ENCODE data around the gene GGA1.

DNA sequence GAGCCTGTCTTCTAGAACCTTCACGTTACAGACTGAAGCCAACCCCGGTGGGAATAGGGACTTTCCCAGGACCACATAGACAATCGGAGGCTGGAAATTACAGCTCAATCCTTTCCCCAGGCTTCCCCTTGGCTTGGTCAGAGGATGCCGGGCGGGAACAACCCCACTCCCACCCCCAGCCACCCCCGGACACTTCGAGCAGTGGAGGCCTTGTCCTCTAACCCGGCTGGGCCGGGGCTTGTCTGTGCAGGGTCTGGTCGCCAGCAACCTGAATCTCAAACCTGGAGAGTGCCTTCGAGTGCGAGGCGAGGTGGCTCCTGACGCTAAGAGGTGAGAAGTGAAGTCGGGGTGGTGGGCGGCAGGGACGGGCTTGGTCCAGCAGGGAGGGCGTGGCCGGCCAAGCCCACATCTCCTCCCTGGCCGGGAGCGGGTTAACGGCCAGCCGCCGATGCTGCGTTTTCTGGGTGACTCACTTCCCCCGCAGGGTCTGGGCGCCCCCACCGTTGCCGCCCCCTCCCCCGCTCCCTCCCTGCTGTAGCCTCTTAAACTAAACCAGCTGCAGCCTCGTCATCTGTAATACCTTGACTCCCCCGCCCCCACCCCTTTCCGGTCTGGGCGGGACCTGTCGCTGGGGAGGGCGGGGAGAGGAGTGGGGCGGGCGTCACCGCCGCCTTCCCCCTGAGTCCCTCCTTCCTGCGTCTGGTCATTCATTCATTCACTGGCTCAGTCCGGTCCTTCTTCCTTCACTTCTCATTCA is 68.3 kb downstream of the GGA1 start:
- TF ChIP-seq TAF1 (IDR thresholded peaks at IDR 0.05; ENCODE audit: low read depth), result no peak
- peak; percentile 58; the same call in 1 of the 2 replicates for TF ChIP-seq EP300 (IDR thresholded peaks at IDR 0.05; ENCODE audit: borderline replicate concordance)
- TF ChIP-seq, protein P1, sequence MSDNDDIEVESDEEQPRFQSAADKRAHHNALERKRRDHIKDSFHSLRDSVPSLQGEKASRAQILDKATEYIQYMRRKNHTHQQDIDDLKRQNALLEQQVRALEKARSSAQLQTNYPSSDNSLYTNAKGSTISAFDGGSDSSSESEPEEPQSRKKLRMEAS (IDR thresholded peaks at IDR 0.05), result peak; percentile 85
- TF ChIP-seq EGR1 (IDR thresholded peaks at IDR 0.05), result no peak
- TF ChIP-seq TCF12 (IDR thresholded peaks at IDR 0.05; ENCODE audit: low read depth), result peak; percentile 80
- TF ChIP-seq, protein P2, sequence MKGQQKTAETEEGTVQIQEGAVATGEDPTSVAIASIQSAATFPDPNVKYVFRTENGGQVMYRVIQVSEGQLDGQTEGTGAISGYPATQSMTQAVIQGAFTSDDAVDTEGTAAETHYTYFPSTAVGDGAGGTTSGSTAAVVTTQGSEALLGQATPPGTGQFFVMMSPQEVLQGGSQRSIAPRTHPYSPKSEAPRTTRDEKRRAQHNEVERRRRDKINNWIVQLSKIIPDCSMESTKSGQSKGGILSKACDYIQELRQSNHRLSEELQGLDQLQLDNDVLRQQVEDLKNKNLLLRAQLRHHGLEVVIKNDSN (IDR thresholded peaks at IDR 0.05), result no peak
- no peak for TF ChIP-seq REST (IDR thresholded peaks at IDR 0.05; ENCODE audit: low read depth)
- TF ChIP-seq RAD21 (IDR thresholded peaks at IDR 0.05; ENCODE audit: low read depth), result no peak
- no peak for TF ChIP-seq FOXM1 (IDR thresholded peaks at IDR 0.05; ENCODE audit: borderline replicate concordance, low read depth)
- no peak for TF ChIP-seq CEBPB (IDR thresholded peaks at IDR 0.05)
- TF ChIP-seq CREB1 (IDR thresholded peaks at IDR 0.05; ENCODE audit: low read depth), result no peak
- no peak for TF ChIP-seq YY1 (IDR thresholded peaks at IDR 0.05; ENCODE audit: low read depth)
- no peak for TF ChIP-seq TEAD4 (IDR thresholded peaks at IDR 0.05)
